Measurements from ENCODE around the gene TMEM145. TPM values are rescaled to one million over a fixed set of nuclear protein-coding genes. Genes with fewer than 3 reads are reported as not detected.

TMEM145 gene
- total RNA-seq, 1 donor from 2014 or later: not detected

DNA sequence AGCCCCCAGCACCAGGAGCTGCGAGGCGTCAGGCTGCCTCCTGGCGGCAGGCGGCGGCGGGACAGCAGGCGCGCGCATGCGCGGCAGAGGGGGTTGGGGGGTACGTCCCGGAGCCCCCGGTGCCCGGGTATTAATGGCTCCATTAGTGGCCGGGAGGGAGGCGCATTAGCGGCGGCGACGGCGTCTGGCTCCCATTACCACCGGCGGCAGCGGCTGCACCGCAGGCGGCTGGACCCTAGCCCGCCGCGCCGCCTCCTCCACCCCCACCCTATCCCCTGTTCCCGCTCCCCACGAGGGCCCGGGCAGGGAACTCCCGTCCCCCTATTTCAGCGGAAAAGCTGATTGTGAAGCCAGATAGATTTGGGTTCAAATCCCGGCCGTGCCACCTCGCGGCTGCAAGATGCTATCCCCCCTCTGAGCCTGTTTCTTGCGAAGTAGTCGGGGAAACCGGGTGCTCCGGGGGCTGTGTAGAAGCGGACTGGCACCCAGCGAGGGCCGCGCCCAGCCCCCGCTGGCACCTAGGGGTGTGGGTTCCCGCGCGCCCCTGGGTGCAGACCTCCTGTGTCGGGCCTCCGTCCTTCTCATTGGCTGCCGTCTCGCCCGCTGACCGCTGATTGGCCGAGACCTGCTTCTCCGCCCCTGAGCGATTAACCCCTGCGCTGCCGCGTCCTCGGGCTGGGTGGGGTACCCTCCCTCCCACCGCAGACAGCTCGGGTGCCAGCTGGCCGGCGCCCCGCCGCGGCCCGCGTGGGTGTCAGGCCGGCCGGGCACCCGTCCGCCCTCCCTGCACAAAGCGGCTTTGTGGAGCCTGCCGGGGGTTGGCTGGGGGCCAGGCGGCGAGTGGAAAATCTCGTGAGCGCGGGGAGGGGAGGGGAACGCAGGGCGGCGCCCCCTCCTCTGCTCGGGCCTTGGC, 33.0 kb upstream of the TMEM145 start:
- H3K27me3 ChIP-seq (ENCODE audit: low read depth): no peaks in the 10 kb centered on the region
- H3K9me3 ChIP-seq: no peaks in the 10 kb centered on the region
- intact Hi-C loops (cut with DNase I): no loop called here
- peaks cover 76% of the 10 kb centered on the region for H3K4me1 ChIP-seq
- TF ChIP-seq, protein P1, sequence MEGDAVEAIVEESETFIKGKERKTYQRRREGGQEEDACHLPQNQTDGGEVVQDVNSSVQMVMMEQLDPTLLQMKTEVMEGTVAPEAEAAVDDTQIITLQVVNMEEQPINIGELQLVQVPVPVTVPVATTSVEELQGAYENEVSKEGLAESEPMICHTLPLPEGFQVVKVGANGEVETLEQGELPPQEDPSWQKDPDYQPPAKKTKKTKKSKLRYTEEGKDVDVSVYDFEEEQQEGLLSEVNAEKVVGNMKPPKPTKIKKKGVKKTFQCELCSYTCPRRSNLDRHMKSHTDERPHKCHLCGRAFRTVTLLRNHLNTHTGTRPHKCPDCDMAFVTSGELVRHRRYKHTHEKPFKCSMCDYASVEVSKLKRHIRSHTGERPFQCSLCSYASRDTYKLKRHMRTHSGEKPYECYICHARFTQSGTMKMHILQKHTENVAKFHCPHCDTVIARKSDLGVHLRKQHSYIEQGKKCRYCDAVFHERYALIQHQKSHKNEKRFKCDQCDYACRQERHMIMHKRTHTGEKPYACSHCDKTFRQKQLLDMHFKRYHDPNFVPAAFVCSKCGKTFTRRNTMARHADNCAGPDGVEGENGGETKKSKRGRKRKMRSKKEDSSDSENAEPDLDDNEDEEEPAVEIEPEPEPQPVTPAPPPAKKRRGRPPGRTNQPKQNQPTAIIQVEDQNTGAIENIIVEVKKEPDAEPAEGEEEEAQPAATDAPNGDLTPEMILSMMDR (IDR thresholded peaks at IDR 0.05): peak; percentile 94
- peak overlapping the region; percentile 71 for H3K4me3 ChIP-seq
- peak overlapping the region; percentile 85 for H3K27ac ChIP-seq
- peaks cover 2% of the 10 kb centered on the region for H3K36me3 ChIP-seq
- ATAC-seq (peak; percentile 66 to 75), DNase-seq (peak; percentile 89)

DNA sequence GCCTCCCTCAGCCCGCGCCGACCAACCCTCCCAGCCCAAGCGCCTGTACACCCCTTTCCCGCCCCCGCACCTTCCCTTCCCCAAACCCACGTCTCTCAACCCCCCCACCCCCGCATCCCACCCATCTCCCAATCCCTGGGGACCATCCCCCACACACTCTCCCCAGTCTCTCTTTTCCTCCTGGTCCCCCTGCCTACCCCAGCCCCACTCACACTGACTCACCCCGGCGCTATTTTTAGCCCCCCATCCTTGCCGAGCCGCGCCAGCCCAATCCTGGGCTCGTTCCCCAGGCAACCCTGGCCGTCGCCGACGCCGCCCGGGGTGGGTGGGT, 32.3 kb upstream of the TMEM145 start:
- Histone ChIP-seq H3K4me1 (peaks cover 76% of the 10 kb centered on the region), H3K4me3 (peak overlapping the region; percentile 71), H3K27ac (peak overlapping the region; percentile 85), H3K27me3 (ENCODE audit: low read depth) (no peaks in the 10 kb centered on the region), H3K9me3 (no peaks in the 10 kb centered on the region), H3K36me3 (no peaks in the 10 kb centered on the region)
- TF ChIP-seq, protein P1 (IDR thresholded peaks at IDR 0.05): no peak
- intact Hi-C loops (cut with DNase I): no loop called here
- peak in 1 of 2 donors; percentile 9 for ATAC-seq
- DNase-seq: no peak

DNA sequence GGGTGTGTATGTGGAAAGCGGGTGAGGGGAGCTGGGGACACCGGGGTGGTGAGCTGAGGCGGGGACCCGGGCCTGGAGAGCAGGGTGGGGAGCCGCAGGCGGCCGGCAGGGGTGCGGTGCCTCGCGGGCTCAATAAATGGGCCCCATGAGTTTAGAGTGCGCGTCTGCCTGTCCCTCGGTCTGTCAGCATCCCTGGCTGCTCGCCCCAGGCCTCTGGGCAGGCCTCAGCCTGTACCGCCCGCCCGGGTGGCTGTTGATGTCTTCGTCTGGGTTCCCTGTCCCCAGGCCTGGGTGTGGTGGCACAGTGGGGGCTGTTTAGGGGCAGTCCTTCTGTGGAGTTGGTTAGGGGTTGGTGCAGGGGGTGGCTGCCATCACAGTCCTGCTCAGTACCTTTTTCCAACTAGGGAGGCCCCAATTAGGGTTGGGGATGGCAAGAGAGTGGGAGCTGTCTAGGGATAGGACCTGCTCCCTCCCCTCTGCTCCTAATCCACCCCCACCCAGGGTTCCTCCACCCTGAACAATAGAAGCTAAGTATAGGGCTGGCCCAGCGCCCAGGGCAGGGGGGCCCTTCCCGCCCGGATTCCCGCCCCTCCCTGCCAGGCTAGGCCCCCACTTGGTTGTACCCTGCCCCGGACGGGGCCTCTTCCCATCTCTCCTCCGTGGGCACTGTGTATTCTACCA, 31.8 kb upstream of the TMEM145 start:
- intact Hi-C loops (cut with DNase I): no loop called here
- no peak for DNase-seq

GRCh38 chr19:42281827-42282762, 31.0 kb upstream of the TMEM145 start:
- Histone ChIP-seq H3K4me3 (peak overlapping the region; percentile 71), H3K36me3 (peaks cover 4% of the 10 kb centered on the region), H3K27me3 (ENCODE audit: low read depth) (no peaks in the 10 kb centered on the region), H3K27ac (peak overlapping the region; percentile 85), H3K4me1 (peaks cover 75% of the 10 kb centered on the region), H3K9me3 (no peaks in the 10 kb centered on the region)
- TF ChIP-seq, protein P1 (IDR thresholded peaks at IDR 0.05): no peak
- DNase-seq (no peak), ATAC-seq (no peak)
- intact Hi-C loops (cut with DNase I): no loop called here

More for the DNA sequence above, 31.8 kb upstream of the TMEM145 start:
- no peaks in the 10 kb centered on the region for H3K27me3 ChIP-seq (ENCODE audit: low read depth)
- H3K4me1 ChIP-seq: peaks cover 76% of the 10 kb centered on the region
- ATAC-seq: peak in 1 of 2 donors; percentile 0
- H3K27ac ChIP-seq: peak overlapping the region; percentile 85
- peak overlapping the region; percentile 71 for H3K4me3 ChIP-seq
- H3K9me3 ChIP-seq: no peaks in the 10 kb centered on the region
- TF ChIP-seq, protein P1 (IDR thresholded peaks at IDR 0.05): no peak
- H3K36me3 ChIP-seq: no peaks in the 10 kb centered on the region

DNA sequence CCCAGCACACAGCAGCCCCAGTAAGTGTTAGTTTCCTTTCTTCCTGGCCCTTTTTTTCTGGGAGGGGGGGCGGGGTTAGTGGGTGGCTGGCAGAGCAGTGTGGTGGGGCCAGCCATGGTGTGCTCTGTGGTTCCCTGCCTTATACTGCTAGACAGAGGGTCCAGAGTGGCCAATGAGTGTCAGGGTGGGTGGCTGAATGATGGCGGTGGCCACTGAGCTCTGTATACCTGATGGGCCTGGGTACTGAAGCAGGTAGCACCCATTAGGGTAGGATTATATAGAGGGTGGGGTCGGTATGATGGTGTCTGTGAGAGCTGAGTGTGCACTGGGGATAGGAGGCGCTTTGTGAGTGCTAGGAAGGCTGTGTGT, 30.3 kb upstream of the TMEM145 start:
- DNase-seq: no peak
- Histone ChIP-seq H3K36me3 (peaks cover 11% of the 10 kb centered on the region), H3K4me3 (peak overlapping the region; percentile 61), H3K9me3 (no peaks in the 10 kb centered on the region), H3K4me1 (peaks cover 68% of the 10 kb centered on the region), H3K27ac (peak overlapping the region; percentile 85), H3K27me3 (ENCODE audit: low read depth) (no peaks in the 10 kb centered on the region)
- TF ChIP-seq, protein P1 (IDR thresholded peaks at IDR 0.05): no peak
- no peak for ATAC-seq
- intact Hi-C loops (cut with DNase I): no loop called here
